Endothelial cell of umbilical vein (primary cell): ENCODE measurements around the gene STMN3. TPM values are rescaled to one million over a fixed set of nuclear protein-coding genes. Genes with fewer than 3 reads are reported as not detected.

Source experiments
- BruUV-seq: library from RNA; stranded (reverse); fragments of 400-500 nt; replicated peaks from 2 replicates; lab custom pipeline; 2021; lab: Mats Ljungman, UMichigan
- CTCF ChIA-PET: fragments of 300-600, 350-600 bp; sonication (Branson Sonifier 250); formaldehyde crosslinking; loops from one replicate; lab custom pipeline; 2021; ENCODE audit warnings: antibody characterized with exemption, inconsistent platforms; lab: Charles Lee
- POLR2A ChIA-PET: fragments of 300-600, 350-600 bp; sonication (Branson Sonifier 250); formaldehyde crosslinking; loops from one replicate; lab custom pipeline; 2021; ENCODE audit warnings: antibody characterized with exemption, inconsistent platforms; lab: Charles Lee
- DNase-seq: peaks from one replicate; pipeline ENCODE4 v3.0.0-alpha.2; 2011; ENCODE audit warnings: low read depth, low spot score
- FAIRE-seq: peaks from 2 replicates; lab custom pipeline; 2011; peaks lifted over from hg19 to GRCh38; lab: Jason Lieb, UNC
- H2AFZ ChIP-seq: 2 replicates; pipeline ENCODE4 v1.6.0; 2012; ENCODE audit warnings: low read depth, low read length, control low read depth, inconsistent platforms
- H3K27ac ChIP-seq: 2 replicates; pipeline ENCODE4 v1.5.1; 2011; ENCODE audit warnings: low read depth, mild to moderate bottlenecking, control low read depth, low read length, moderate library complexity; ENCODE audit not compliant: insufficient read depth
- H3K27me3 ChIP-seq, 2 experiments: 2 replicates each; pipeline versions ENCODE4 v1.6.0 to v1.6.1; 2011; ENCODE audit warnings: low read length in 2 of 2, mixed read lengths in 1 of 2; ENCODE audit not compliant: control insufficient read depth in 2 of 2, insufficient read depth in 2 of 2
- H3K36me3 ChIP-seq, 2 experiments: 2 replicates in 1 of 2; 3 replicates in 1 of 2; pipeline ENCODE4 v1.5.1; 2011; ENCODE audit warnings: low read length in 2 of 2, mild to moderate bottlenecking in 1 of 2, moderate library complexity in 1 of 2; ENCODE audit not compliant: control insufficient read depth in 2 of 2, insufficient read depth in 2 of 2; ENCODE audit errors: extremely low read depth in 1 of 2
- H3K4me1 ChIP-seq: 3 replicates; pipeline ENCODE4 v1.5.1; 2011; ENCODE audit warnings: mild to moderate bottlenecking, low read length; ENCODE audit not compliant: control insufficient read depth, insufficient read depth; ENCODE audit errors: extremely low read depth
- H3K4me2 ChIP-seq: 2 replicates; pipeline ENCODE4 v1.6.1; 2011; ENCODE audit warnings: low read length, control low read depth, mixed read lengths; ENCODE audit not compliant: insufficient read depth
- H3K4me3 ChIP-seq, 3 experiments: fragments of 200-600 bp in 1 of 3; sonication (generic), shearing (Covaris generic) in 1 of 3; replicated peaks in 1 of 3; 2 replicates each; pipeline ENCODE4 v1.5.1; 2011 to 2016; ENCODE audit warnings: control low read depth in 3 of 3, low read length in 3 of 3, mild to moderate bottlenecking in 2 of 3, inconsistent platforms in 1 of 3, low read depth in 1 of 3, moderate library complexity in 1 of 3; ENCODE audit not compliant: insufficient read depth in 1 of 3
- H3K79me2 ChIP-seq: 2 replicates; pipeline ENCODE4 v1.6.0; 2012; ENCODE audit warnings: low read length, inconsistent platforms; ENCODE audit not compliant: control insufficient read depth, insufficient read depth
- H3K9ac ChIP-seq: replicated peaks from 2 replicates; pipeline ENCODE3; 2011; ENCODE audit warnings: low read length, control low read depth; ENCODE audit not compliant: insufficient read depth; ENCODE audit errors: extremely low read depth
- H3K9me1 ChIP-seq: replicated peaks from 3 replicates; pipeline ENCODE4 v1.6.0; 2011; ENCODE audit warnings: mild to moderate bottlenecking, low read length; ENCODE audit not compliant: control insufficient read depth, insufficient read depth; ENCODE audit errors: extremely low read depth
- H3K9me3 ChIP-seq: replicated peaks from 2 replicates; pipeline ENCODE4 v1.5.1; 2012; ENCODE audit warnings: low read length, inconsistent platforms; ENCODE audit not compliant: control insufficient read depth, insufficient read depth
- H4K20me1 ChIP-seq: replicated peaks from 2 replicates; pipeline ENCODE3; 2011; ENCODE audit warnings: mild to moderate bottlenecking, low read length; ENCODE audit not compliant: control insufficient read depth, insufficient read depth; ENCODE audit errors: extremely low read depth
- EZH2 ChIP-seq: IDR thresholded peaks from 2 replicates; pipeline ENCODE4 v1.6.1; 2012; ENCODE audit warnings: borderline replicate concordance, low read depth, mild to moderate bottlenecking, moderate library complexity, low read length, inconsistent platforms; ENCODE audit not compliant: severe bottlenecking
- FOS ChIP-seq: IDR thresholded peaks from 2 replicates; pipeline ENCODE4 v1.6.1; 2011; ENCODE audit warnings: mild to moderate bottlenecking, low read length, moderate library complexity, borderline replicate concordance; ENCODE audit not compliant: insufficient read depth
- GATA2 ChIP-seq: IDR thresholded peaks from 2 replicates; pipeline ENCODE4 v1.7.0; 2011; ENCODE audit warnings: low read depth, mild to moderate bottlenecking, moderate library complexity, mixed read lengths, low read length; ENCODE audit not compliant: insufficient read length, insufficient read depth
- JUN ChIP-seq: IDR thresholded peaks from 2 replicates; pipeline ENCODE4 v1.6.1; 2011; ENCODE audit warnings: borderline replicate concordance, low read depth; ENCODE audit not compliant: insufficient read length, insufficient read depth
- MYC ChIP-seq: IDR thresholded peaks from one replicate; pipeline ENCODE4 v1.6.1; 2011; ENCODE audit warnings: mild to moderate bottlenecking, low read depth, low read length
- POLR2A ChIP-seq: IDR thresholded peaks from 2 replicates; pipeline ENCODE4 v1.6.1; 2012; ENCODE audit warnings: low read depth, mild to moderate bottlenecking, control low read depth, low read length
- POLR2AphosphoS5 ChIP-seq: IDR thresholded peaks from 2 replicates; pipeline ENCODE4 v1.6.1; 2012; ENCODE audit warnings: low read depth, mild to moderate bottlenecking, control low read depth, low read length, moderate library complexity; ENCODE audit not compliant: insufficient read depth
- dilution Hi-C: fragments of 300-500 bp; cut with MboI; formaldehyde crosslinking; loops from one replicate; pipeline ENCODE4 v1.15.0; 2019; ENCODE audit warnings: low sequenced_read_pairs; ENCODE audit not compliant: extremely low pct_ligation_motif_present
- intact Hi-C: fragments of 100-400 bp; cut with micrococcal nuclease; formaldehyde crosslinking; loops from one replicate; pipeline ENCODE4 v1.10.0; 2022
- polyA plus RNA-seq, 4 experiments: library from polyadenylated mRNA; depleted of rRNA in 3 of 4; stranded (reverse) in 3 of 4; unstranded in 1 of 4; fragments of >200 nt; gene quantifications; 2 replicates each; pipeline versions ENCODE4 v1.2.1 to v1.2.3, GENCODE V29; 2011 to 2012; ENCODE audit warnings: missing spikeins in 1 of 4
- total RNA-seq: library from RNA; stranded (reverse); gene quantifications from 2 replicates; pipeline ENCODE4 v1.2.3, GENCODE V29; 2021
- TF ChIP-seq, protein P1 (sequence below): IDR thresholded peaks from 2 replicates; pipeline ENCODE4 v1.6.1; 2011; ENCODE audit not compliant: insufficient read depth, insufficient read length
- TF ChIP-seq, protein P2 (sequence below), 2 donors: IDR thresholded peaks; 1 replicate in 1 of 2; 2 replicates in 1 of 2; pipeline ENCODE4 v1.5.1; 2011; ENCODE audit warnings: low read length in 2 of 2, mild to moderate bottlenecking in 2 of 2, moderate library complexity in 2 of 2, control low read depth in 1 of 2, inconsistent platforms in 1 of 2, low read depth in 1 of 2; ENCODE audit not compliant: insufficient read depth in 1 of 2; ENCODE audit errors: extremely low read depth in 1 of 2

The STMN3 gene
- total and polyA plus RNA-seq, 2 donors (not counting 3 experiments of a cell fraction or from before 2014, with no cell fraction given), result 1.7 to 4.7 TPM

DNA sequence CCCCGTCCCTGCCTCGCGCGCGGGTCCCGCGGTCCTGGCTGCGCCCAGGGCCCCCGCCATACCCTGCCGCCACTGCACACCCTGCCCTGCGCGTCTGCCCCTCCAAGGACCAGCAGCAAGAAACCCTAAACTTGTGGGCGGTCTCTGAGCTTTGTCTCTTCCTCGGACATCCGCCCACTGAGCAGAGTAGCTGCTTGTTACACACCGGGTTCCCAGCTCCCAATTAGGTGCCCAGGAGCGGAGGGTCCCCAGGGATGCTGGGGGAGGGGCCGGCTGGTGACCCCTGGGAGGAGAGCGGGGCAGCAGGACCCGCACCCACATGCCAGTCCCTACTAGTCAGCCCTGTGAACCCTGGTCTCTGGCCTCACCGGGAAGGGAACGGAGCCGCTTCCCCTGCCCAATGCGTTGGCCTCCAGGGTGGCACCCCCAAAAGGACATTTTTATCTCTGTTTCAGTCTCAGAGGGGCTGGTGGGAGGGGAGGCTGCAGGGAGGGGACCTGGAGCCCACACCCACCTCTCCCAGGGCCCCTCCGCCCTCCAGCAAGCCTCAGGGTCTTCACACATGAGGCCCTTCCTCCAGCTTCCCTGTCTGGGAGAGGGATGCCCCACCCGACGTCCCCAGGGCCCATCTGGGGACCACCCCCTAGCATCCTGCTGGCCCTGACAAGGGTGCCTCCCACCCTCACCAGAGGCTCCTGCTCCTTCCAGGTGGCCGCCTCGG is 10.5 kb downstream of the STMN3 start:
- H3K4me1 ChIP-seq, result peaks cover 2% of the 10 kb centered on the region
- no peaks in the 10 kb centered on the region for H4K20me1 ChIP-seq
- no peak overlapping the region for H2AFZ ChIP-seq
- H3K9ac ChIP-seq, result no peak overlapping the region
- H3K27ac ChIP-seq, result no peak overlapping the region
- intact Hi-C loops (no loop called here), dilution Hi-C loops (no loop called here)
- no peaks in the 10 kb centered on the region for H3K27me3 ChIP-seq
- ChIA-PET CTCF (interaction anchor here (0.7 to 2.5 kb wide), 15 partner anchors 9 to 415 kb away, joined by 3 to 14 read pairs (median 5); partner anchors contain the start of genes ARFRP1, GMEB2, PTK6 and RTEL1), POLR2A (interaction anchor here (1.6 kb wide), 1 partner anchor 16 kb away, joined by 6 read pairs; the partner anchor contains the start of gene RTEL1)
- H3K36me3 ChIP-seq, result no peaks in the 10 kb centered on the region
- BruUV-seq, result no TSS peak
- TF ChIP-seq, protein P1, sequence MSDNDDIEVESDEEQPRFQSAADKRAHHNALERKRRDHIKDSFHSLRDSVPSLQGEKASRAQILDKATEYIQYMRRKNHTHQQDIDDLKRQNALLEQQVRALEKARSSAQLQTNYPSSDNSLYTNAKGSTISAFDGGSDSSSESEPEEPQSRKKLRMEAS, result no peak
- TF ChIP-seq GATA2, result no peak
- TF ChIP-seq JUN, result no peak
- no peak for TF ChIP-seq POLR2AphosphoS5
- no peak for TF ChIP-seq EZH2
- TF ChIP-seq POLR2A, result no peak
- TF ChIP-seq MYC, result no peak
- no peak for TF ChIP-seq FOS
- TF ChIP-seq, protein P2, sequence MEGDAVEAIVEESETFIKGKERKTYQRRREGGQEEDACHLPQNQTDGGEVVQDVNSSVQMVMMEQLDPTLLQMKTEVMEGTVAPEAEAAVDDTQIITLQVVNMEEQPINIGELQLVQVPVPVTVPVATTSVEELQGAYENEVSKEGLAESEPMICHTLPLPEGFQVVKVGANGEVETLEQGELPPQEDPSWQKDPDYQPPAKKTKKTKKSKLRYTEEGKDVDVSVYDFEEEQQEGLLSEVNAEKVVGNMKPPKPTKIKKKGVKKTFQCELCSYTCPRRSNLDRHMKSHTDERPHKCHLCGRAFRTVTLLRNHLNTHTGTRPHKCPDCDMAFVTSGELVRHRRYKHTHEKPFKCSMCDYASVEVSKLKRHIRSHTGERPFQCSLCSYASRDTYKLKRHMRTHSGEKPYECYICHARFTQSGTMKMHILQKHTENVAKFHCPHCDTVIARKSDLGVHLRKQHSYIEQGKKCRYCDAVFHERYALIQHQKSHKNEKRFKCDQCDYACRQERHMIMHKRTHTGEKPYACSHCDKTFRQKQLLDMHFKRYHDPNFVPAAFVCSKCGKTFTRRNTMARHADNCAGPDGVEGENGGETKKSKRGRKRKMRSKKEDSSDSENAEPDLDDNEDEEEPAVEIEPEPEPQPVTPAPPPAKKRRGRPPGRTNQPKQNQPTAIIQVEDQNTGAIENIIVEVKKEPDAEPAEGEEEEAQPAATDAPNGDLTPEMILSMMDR (IDR thresholded peaks at IDR 0.05; ENCODE audit: extremely low read depth in 1 of 2, insufficient read depth in 1 of 2, low read depth in 1 of 2, low read length in 2 of 2), result no peak
- no peaks in the 10 kb centered on the region for H3K79me2 ChIP-seq
- FAIRE-seq (no peak), DNase-seq (no peak)
- no peak overlapping the region for H3K4me3 ChIP-seq
- H3K9me1 ChIP-seq, result no peaks in the 10 kb centered on the region
- no peaks in the 10 kb centered on the region for H3K9me3 ChIP-seq
- H3K4me2 ChIP-seq, result peak overlapping the region; percentile 34
